IPS-15b (cell line): ENCODE results near the gene GSTT4.

Experiments used
- H3K27me3 ChIP-seq: one replicate; pipeline ENCODE4 v1.6.1; 2013; ENCODE audit warnings: low read length; ENCODE audit not compliant: control insufficient read depth, insufficient read depth
- H3K36me3 ChIP-seq: one replicate; pipeline ENCODE4 v1.6.1; 2013; ENCODE audit warnings: low read length; ENCODE audit not compliant: control insufficient read depth, insufficient read depth
- H3K4me1 ChIP-seq: one replicate; pipeline ENCODE4 v1.6.1; 2013; ENCODE audit warnings: mild to moderate bottlenecking, low read length; ENCODE audit not compliant: control insufficient read depth, insufficient read depth
- H3K4me3 ChIP-seq: one replicate; pipeline ENCODE4 v1.5.1; 2013; ENCODE audit warnings: low read depth, low read length
- H3K9ac ChIP-seq: one replicate; pipeline ENCODE4 v1.6.1; 2013; ENCODE audit warnings: low read depth, mild to moderate bottlenecking, low read length
- H3K9me3 ChIP-seq: one replicate; pipeline ENCODE4 v1.6.1; 2013; ENCODE audit warnings: mild to moderate bottlenecking, low read length; ENCODE audit not compliant: control insufficient read depth, insufficient read depth

Gene GSTT4

DNA sequence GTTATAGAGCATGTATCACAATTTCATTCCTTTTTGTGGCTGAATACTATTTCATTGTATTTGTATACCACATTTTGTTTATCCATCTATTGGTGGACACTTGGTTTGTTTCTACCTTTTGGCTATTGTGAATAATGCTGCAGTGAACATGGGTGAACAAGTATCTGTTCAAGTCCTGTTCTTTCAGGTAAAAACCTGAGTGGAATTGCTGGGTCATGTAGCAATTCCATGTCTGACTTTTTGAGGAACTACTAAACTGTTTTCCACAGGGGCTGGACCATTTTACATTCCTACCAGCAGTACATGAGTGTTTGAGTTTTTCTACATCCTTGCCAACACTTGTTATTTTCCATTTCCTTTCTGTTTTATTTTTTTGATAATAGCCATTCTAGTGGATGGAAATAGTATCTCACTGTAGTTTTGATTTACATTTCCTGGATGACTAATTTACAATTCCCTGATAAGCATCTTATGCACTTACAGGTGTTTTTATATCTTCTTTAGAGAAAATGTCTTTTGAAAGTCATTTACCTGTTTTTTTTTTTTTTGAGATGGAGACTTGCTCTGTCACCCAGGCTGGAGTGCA, 18.0 kb upstream of the GSTT4 start:
- no peaks in the 10 kb centered on the region for H3K27me3 ChIP-seq
- H3K9me3 ChIP-seq, result no peaks in the 10 kb centered on the region
- H3K36me3 ChIP-seq, result no peaks in the 10 kb centered on the region
- H3K4me3 ChIP-seq, result no peak overlapping the region
- H3K9ac ChIP-seq, result no peak overlapping the region
- H3K4me1 ChIP-seq, result peaks cover 8% of the 10 kb centered on the region

DNA sequence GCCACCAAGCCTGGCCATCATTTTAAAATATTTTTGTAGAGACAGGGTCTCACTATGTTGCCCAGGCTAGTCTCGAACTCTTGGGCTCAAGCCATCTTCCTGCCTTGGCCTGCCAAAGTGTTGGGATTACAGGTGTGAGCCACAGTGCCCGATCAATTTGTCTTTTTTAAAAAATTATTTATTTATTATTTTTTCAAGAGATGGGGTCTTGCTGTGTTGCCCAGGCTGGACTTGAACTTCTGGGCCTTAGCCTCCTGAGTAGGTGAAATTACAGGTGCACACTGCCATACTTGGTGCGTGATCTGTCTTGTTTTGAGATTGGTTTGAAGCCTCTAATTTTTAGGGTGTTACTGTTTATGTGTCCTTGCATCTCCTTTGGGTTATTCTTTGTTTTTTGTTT, 16.1 kb upstream of the GSTT4 start:
- H3K36me3 ChIP-seq, result no peaks in the 10 kb centered on the region
- H3K4me1 ChIP-seq, result peaks cover 8% of the 10 kb centered on the region
- H3K4me3 ChIP-seq, result no peak overlapping the region
- H3K27me3 ChIP-seq, result no peaks in the 10 kb centered on the region
- no peak overlapping the region for H3K9ac ChIP-seq
- no peaks in the 10 kb centered on the region for H3K9me3 ChIP-seq

- no peaks in the 10 kb centered on the region for H3K36me3 ChIP-seq
- H3K9me3 ChIP-seq, result no peaks in the 10 kb centered on the region
- H3K9ac ChIP-seq, result no peak overlapping the region
- H3K4me1 ChIP-seq, result no peaks in the 10 kb centered on the region
- H3K4me3 ChIP-seq, result no peak overlapping the region
- H3K27me3 ChIP-seq, result no peaks in the 10 kb centered on the region
These were observed 10.9 kb upstream of the GSTT4 start for GRCh38 chr22:24016156-24016555.

DNA sequence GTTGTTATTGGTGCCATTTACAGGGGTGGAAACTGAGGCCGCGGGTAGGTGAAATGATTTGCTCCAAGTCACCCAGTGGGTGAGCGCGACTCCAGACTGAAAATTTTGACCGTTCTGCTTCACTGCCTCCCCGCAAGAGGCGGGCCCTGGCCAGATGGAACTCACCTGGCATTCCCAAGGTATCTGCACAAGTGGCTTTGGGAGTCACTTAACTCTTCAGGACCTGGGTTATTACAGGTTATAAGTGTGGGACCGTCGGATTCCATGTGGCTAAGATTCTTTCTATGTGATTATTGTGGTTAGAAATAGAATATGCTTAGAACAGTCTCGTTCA, 6.4 kb upstream of the GSTT4 start:
- Histone ChIP-seq H3K9me3 (no peaks in the 10 kb centered on the region), H3K36me3 (no peaks in the 10 kb centered on the region), H3K4me3 (peak overlapping the region; percentile 97), H3K27me3 (no peaks in the 10 kb centered on the region), H3K9ac (peak overlapping the region; percentile 62), H3K4me1 (no peaks in the 10 kb centered on the region)

- Histone ChIP-seq H3K36me3 (no peaks in the 10 kb centered on the region), H3K9me3 (no peaks in the 10 kb centered on the region), H3K4me3 (no peak overlapping the region), H3K9ac (no peak overlapping the region), H3K4me1 (no peaks in the 10 kb centered on the region), H3K27me3 (no peaks in the 10 kb centered on the region)
These were observed 4.8 kb upstream of the GSTT4 start for GRCh38 chr22:24010018-24010391.

- no peaks in the 10 kb centered on the region for H3K36me3 ChIP-seq
- H3K27me3 ChIP-seq, result no peaks in the 10 kb centered on the region
- H3K4me1 ChIP-seq, result no peaks in the 10 kb centered on the region
- H3K9ac ChIP-seq, result no peak overlapping the region
- no peak overlapping the region for H3K4me3 ChIP-seq
- no peaks in the 10 kb centered on the region for H3K9me3 ChIP-seq
These were observed 4.2 kb upstream of the GSTT4 start for GRCh38 chr22:24009227-24010017.

DNA sequence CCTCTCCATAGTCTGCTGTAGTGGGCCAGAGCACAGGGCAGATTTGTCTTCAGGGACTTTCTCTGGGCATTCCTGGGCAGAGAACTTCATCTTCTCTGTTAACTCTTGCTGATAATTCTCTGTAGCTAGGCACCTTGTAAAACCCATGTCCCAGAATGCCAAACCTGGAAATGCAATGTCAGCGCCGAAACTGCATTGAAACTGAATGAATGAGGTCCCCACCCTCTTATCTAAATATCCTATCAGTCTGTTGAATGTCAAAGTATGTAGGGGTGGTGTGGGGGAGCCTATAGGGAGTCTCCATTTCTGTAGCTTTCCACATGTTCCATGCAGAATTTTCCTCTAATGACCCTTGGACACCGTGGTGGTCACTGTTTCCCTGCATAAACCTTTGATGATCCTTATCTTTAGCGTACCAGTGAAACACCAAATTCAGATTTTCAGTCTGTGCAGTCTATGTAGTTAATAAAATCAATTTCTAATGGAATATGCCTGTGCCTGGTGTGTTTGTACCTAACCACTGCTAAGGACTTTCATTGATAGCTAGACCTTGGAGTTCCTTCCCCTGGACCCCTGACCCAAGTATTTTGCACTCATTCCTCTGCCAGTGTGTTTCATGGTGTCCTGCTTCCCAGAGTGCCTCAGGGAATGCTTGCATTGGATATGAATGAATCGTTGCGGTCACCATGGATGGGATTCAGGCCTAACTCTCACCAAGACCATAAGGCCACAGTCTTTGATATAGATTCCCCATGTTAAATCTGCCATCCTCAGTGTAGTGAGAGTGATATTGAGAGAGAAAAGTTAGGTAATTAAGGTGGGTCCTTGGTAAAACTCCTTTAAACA, 3.4 kb upstream of the GSTT4 start:
- H3K4me1 ChIP-seq, result peaks cover 2% of the 10 kb centered on the region
- H3K36me3 ChIP-seq, result no peaks in the 10 kb centered on the region
- H3K27me3 ChIP-seq, result no peaks in the 10 kb centered on the region
- H3K9ac ChIP-seq, result no peak overlapping the region
- no peaks in the 10 kb centered on the region for H3K9me3 ChIP-seq
- no peak overlapping the region for H3K4me3 ChIP-seq

DNA sequence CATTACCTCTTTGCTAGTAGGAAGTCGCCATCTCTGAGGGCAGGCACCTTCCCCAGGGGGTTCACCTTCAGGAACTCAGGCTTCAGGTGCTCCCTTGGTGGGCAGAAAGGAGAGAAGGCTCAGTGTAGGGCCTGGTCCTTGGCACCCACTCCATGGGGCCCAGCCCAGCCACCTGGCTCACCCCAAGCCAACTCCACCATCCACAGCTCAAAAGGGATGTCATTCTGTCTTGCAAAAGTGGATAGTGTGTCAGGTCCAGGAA, 2.7 kb upstream of the GSTT4 start:
- H3K9me3 ChIP-seq, result no peaks in the 10 kb centered on the region
- no peaks in the 10 kb centered on the region for H3K27me3 ChIP-seq
- no peak overlapping the region for H3K9ac ChIP-seq
- H3K4me3 ChIP-seq, result no peak overlapping the region
- no peaks in the 10 kb centered on the region for H3K36me3 ChIP-seq
- peaks cover 2% of the 10 kb centered on the region for H3K4me1 ChIP-seq

- no peaks in the 10 kb centered on the region for H3K27me3 ChIP-seq
- H3K4me3 ChIP-seq, result no peak overlapping the region
- H3K9ac ChIP-seq, result no peak overlapping the region
- H3K4me1 ChIP-seq, result peaks cover 2% of the 10 kb centered on the region
- no peaks in the 10 kb centered on the region for H3K36me3 ChIP-seq
- no peaks in the 10 kb centered on the region for H3K9me3 ChIP-seq
These were observed 2.2 kb upstream of the GSTT4 start for GRCh38 chr22:24007253-24008021.

DNA sequence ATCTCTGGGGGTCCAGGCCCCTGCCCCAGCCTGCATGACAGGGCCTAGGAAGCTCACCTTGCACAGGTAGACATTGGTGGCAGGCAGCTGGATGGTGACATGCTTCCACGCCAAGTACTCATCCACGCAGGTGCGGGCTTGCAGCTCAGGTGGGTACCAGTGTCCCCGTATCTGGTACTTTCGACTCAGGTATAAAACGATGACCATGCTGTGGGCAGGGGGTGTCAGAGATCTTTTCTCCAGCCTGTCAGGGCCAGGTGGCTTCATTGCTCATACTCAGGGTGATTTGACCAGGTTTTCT, 1.6 kb upstream of the GSTT4 start:
- no peak overlapping the region for H3K4me3 ChIP-seq
- H3K4me1 ChIP-seq, result peaks cover 2% of the 10 kb centered on the region
- peaks cover 2% of the 10 kb centered on the region for H3K27me3 ChIP-seq
- H3K9me3 ChIP-seq, result no peaks in the 10 kb centered on the region
- H3K36me3 ChIP-seq, result no peaks in the 10 kb centered on the region
- H3K9ac ChIP-seq, result no peak overlapping the region

DNA sequence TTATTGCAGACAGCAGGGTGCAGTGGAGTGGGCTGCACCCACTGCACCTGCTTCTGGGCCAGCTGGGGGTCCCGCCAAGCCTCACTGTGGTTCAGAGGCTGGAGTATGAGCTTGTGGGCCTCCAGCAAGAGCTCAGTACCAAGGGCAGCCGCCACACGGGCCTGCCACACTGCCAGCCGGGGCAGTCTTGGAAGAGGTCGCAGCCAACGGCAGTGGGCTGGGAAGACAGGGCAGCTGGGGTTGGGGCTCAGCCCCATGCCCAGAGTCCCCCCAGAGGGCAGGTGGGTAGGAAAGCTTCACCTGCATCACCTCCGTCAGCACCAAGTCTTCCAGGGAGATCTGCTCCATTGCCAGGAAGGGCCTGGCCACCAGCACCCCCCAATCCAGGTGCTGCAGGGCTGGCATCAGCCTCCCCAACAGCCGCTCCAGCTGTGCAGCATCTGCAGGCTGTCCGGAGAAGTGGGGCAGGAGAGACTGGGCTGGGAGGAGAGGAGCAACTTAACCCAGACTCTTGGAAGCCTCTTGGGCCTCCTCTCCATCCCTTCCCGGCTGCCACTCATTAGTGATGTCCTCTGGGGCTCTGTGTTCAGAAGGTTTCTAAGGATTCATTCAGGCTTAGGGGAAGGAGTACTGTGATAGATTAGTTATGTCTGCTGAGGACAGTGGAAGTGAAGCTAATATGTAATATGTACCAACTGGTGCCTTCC, 1.1 kb upstream of the GSTT4 start:
- no peak overlapping the region for H3K4me3 ChIP-seq
- H3K27me3 ChIP-seq, result peaks cover 4% of the 10 kb centered on the region
- H3K4me1 ChIP-seq, result peaks cover 2% of the 10 kb centered on the region
- H3K36me3 ChIP-seq, result no peaks in the 10 kb centered on the region
- no peaks in the 10 kb centered on the region for H3K9me3 ChIP-seq
- H3K9ac ChIP-seq, result no peak overlapping the region
